K562 (cell line): ENCODE measurements around the gene ERCC1. TPM values are rescaled to one million over a fixed set of nuclear protein-coding genes. Genes with fewer than 3 reads are reported as not detected.
A peak's percentile ranks its signal among the peaks of the same experiment; 100 is the strongest.

Experiments
- ATAC-seq: fragments of 200-7000 bp; cut with Tn5 transposase; 3 replicates; pipeline ENCODE4 v1.9.1; 2020; ENCODE audit warnings: moderate library complexity
- BruUV-seq: library from RNA; stranded (reverse); fragments of 400-500 nt; replicated peaks from 2 replicates; lab custom pipeline; 2021; lab: Mats Ljungman, UMichigan
- CTCF ChIA-PET: fragments of 300-600 bp; formaldehyde crosslinking; extraction: SDS; loops from one replicate; lab custom pipeline; 2021; ENCODE audit warnings: low intra/inter-chr PET ratio; lab: Yijun Ruan, JAX
- POLR2A ChIA-PET: fragments of 300-600, 350-650 bp; sonication (Branson Sonifier 250); formaldehyde crosslinking; extraction: SDS; loops from one replicate; lab custom pipeline; 2021; ENCODE audit warnings: antibody characterized with exemption, inconsistent platforms; lab: Yijun Ruan, JAX
- DNase-seq, 4 experiments: peaks; one replicate each; pipeline versions ENCODE4 v3.0.0 to v3.0.0-alpha.2; 2011 to 2018; ENCODE audit warnings: low spot score in 3 of 4, mixed read lengths in 3 of 4; ENCODE audit errors: extremely low read depth in 1 of 4
- FAIRE-seq: peaks from 2 replicates; lab custom pipeline; 2011; peaks lifted over from hg19 to GRCh38; lab: Jason Lieb, UNC
- H2AFZ ChIP-seq: 2 replicates; pipeline ENCODE4 v1.6.0; 2011; ENCODE audit warnings: low read depth, low read length, control low read depth, inconsistent platforms
- H3K27ac ChIP-seq: fragments of 200-600 bp; 3 replicates; pipeline ENCODE4 v1.8.0; 2011; ENCODE audit warnings: low read depth, mild to moderate bottlenecking, control low read depth, inconsistent platforms, low read length, moderate library complexity, mixed read lengths; ENCODE audit errors: extremely low read depth
- H3K27me3 ChIP-seq, 2 experiments: fragments of 300-600 bp in 1 of 2; 2 replicates in 1 of 2; 3 replicates in 1 of 2; pipeline versions ENCODE4 v1.6.0 to v1.8.0; 2011; ENCODE audit warnings: inconsistent platforms in 2 of 2, low read length in 2 of 2, mild to moderate bottlenecking in 1 of 2, mixed read lengths in 1 of 2, moderate library complexity in 1 of 2; ENCODE audit not compliant: control insufficient read depth in 2 of 2, insufficient read depth in 2 of 2
- H3K36me3 ChIP-seq: fragments of 300-600 bp; 3 replicates; pipeline ENCODE4 v1.8.0; 2011; ENCODE audit warnings: mild to moderate bottlenecking, low read length, inconsistent platforms; ENCODE audit not compliant: control insufficient read depth, insufficient read depth
- H3K4me1 ChIP-seq, 2 experiments: fragments of 200-600 bp in 1 of 2; replicated peaks in 1 of 2; 2 replicates in 1 of 2; 3 replicates in 1 of 2; pipeline versions ENCODE4 v1.5.1 to v1.8.0; 2011; ENCODE audit warnings: inconsistent platforms in 2 of 2, low read length in 2 of 2, mild to moderate bottlenecking in 1 of 2, mixed read lengths in 1 of 2, moderate library complexity in 1 of 2; ENCODE audit not compliant: control insufficient read depth in 2 of 2, insufficient read depth in 2 of 2
- H3K4me2 ChIP-seq: 2 replicates; pipeline ENCODE4 v1.6.1; 2011; ENCODE audit warnings: low read length, control low read depth, inconsistent platforms, mixed read lengths; ENCODE audit not compliant: insufficient read depth
- H3K4me3 ChIP-seq: fragments of 200-600 bp; sonication (generic), shearing (Covaris generic); 2 replicates; pipeline ENCODE4 v1.5.1; 2016; ENCODE audit warnings: control low read depth, inconsistent platforms
- H3K79me2 ChIP-seq: fragments of 200-600 bp; 3 replicates; pipeline ENCODE4 v1.8.0; 2011; ENCODE audit warnings: low read length, inconsistent platforms; ENCODE audit not compliant: control insufficient read depth, insufficient read depth
- H3K9ac ChIP-seq, 2 experiments: 2 replicates each; pipeline versions ENCODE4 v1.6.0 to v1.6.1; 2011; ENCODE audit warnings: low read depth in 2 of 2, low read length in 2 of 2, control low read depth in 1 of 2, inconsistent platforms in 1 of 2, mild to moderate bottlenecking in 1 of 2, mixed read lengths in 1 of 2; ENCODE audit not compliant: insufficient read depth in 1 of 2
- H3K9me1 ChIP-seq: one replicate; pipeline ENCODE4 v1.6.0; 2011; ENCODE audit warnings: inconsistent platforms, mild to moderate bottlenecking, low read length, moderate library complexity; ENCODE audit not compliant: control insufficient read depth, insufficient read depth
- H3K9me3 ChIP-seq: replicated peaks from 2 replicates; pipeline ENCODE4 v1.5.1; 2011; ENCODE audit warnings: low read depth, low read length, inconsistent platforms; ENCODE audit not compliant: control insufficient read depth, insufficient read depth
- H4K20me1 ChIP-seq: replicated peaks from 2 replicates; pipeline ENCODE4 v1.6.1; 2011; ENCODE audit warnings: low read length, inconsistent platforms, mixed read lengths; ENCODE audit not compliant: control insufficient read depth, insufficient read depth
- BRD4 ChIP-seq: fragments of 200-600 bp; sonication (generic); IDR thresholded peaks from 2 replicates; pipeline ENCODE4 v1.6.1; 2017; ENCODE audit warnings: inconsistent platforms
- HNRNPL ChIP-seq: fragments of 200-400 bp; formaldehyde crosslinking; IDR thresholded peaks from 2 replicates; pipeline ENCODE4 v1.6.1; 2017; ENCODE audit warnings: low read depth, mild to moderate bottlenecking, low read length
- KDM1A ChIP-seq, 2 experiments: fragments of 450-650 bp; IDR thresholded peaks; 2 replicates each; pipeline ENCODE4 v1.6.1; 2016; ENCODE audit warnings: mild to moderate bottlenecking in 2 of 2
- ZNF274 ChIP-seq: IDR thresholded peaks from 2 replicates; pipeline ENCODE4 v1.6.1; 2011; ENCODE audit warnings: low read depth, mild to moderate bottlenecking, low read length, moderate library complexity, borderline replicate concordance
- ZNF780A ChIP-seq: fragments of 250-450 bp; sonication (Bioruptor Pico); IDR thresholded peaks from 2 replicates; pipeline ENCODE4 v1.5.0; 2021; ENCODE audit warnings: mild to moderate bottlenecking
- WGBS: fragments of 100-300 bp; shearing (Covaris generic); methylation state at CpG from one replicate; pipeline ENCODE4 v1.1.6; 2016; ENCODE audit warnings: low coverage, mixed read lengths; ENCODE audit not compliant: insufficient coverage; ENCODE audit errors: missing lambda C conversion rate; 5-methylcytosine and 5-hydroxymethylcytosine counted together
- in situ Hi-C: fragments of 300-500 bp; cut with MboI; formaldehyde crosslinking; loops from 4 replicates; pipeline ENCODE4 v1.15.0; 2018; ENCODE audit warnings: inconsistent platforms, mixed read lengths
- intact Hi-C: fragments of 100-400 bp; cut with micrococcal nuclease; formaldehyde crosslinking; loops from 2 replicates; pipeline ENCODE4 v1.14.2; 2022
- polyA plus RNA-seq, 8 experiments: library from polyadenylated mRNA; depleted of rRNA in 4 of 8; stranded (reverse) in 5 of 8; unstranded in 3 of 8; fragments of >200 nt; fragmentation: Nextera tagmentation in 2 of 8; fragmentation: Illumina TruSeq in 1 of 8; extraction: Ambion mirVana in 2 of 8; extraction: Trizol in 1 of 8; gene quantifications; 2 replicates each; pipeline versions ENCODE4 v1.2.1 to v1.2.3, GENCODE V29; 2011 to 2014; ENCODE audit warnings: inconsistent platforms in 1 of 8, missing spikeins in 1 of 8
- total RNA-seq, 7 experiments: library from RNA; depleted of rRNA in 6 of 7; stranded (reverse); fragments of >200 nt in 6 of 7; fragmentation: Illumina TruSeq in 2 of 7; extraction: Trizol in 2 of 7; gene quantifications; 2 replicates each; pipeline versions ENCODE4 v1.2.1 to v1.2.3, GENCODE V29; 2011 to 2021; ENCODE audit warnings: low replicate concordance in 1 of 7
- TF ChIP-seq, protein P1 (sequence below): fragments of 250-450 bp; sonication (Bioruptor Pico); IDR thresholded peaks from 2 replicates; pipeline ENCODE4 v1.5.1; 2021; ENCODE audit warnings: mild to moderate bottlenecking
- TF ChIP-seq, protein P2 (sequence below): fragments of 450-650 bp; IDR thresholded peaks from 2 replicates; pipeline ENCODE4 v1.6.1; 2016; ENCODE audit warnings: mild to moderate bottlenecking
- TF ChIP-seq, protein P3 (sequence below): sonication (generic); formaldehyde crosslinking; IDR thresholded peaks from 2 replicates; pipeline ENCODE4 v1.4.0; 2020; ENCODE audit warnings: mild to moderate bottlenecking, missing genetic modification reagents
- TF ChIP-seq, protein P4 (sequence below): fragments of 250-450 bp; sonication (Bioruptor Pico); IDR thresholded peaks from 2 replicates; pipeline ENCODE4 v1.4.0; 2020

ERCC1 gene
- total and polyA plus RNA-seq, 9 of the 15 experiments (the other 6 are each of a cell fraction or from before 2014, with no cell fraction given), result 9.3 to 92.6 (median 60.0) TPM

DNA sequence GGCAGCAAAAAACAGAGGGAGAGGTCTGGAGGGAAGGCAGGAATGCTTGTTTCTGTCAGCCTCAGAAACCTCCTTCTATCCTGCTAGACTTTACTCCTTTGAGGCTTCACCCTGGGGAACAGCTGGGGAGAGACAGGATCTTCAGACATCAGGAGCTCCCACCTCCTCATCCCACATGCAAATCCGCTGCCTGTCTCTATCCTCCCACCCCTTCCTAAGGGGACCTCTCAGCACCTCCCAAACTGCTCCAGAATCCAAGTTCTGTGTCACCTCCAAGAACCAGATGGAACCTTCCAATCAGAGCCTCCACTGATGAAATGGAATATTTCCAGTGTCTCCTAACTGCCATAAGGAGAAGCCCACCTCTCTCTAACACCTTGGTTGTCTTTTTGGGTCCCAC is 43.6 kb downstream of the ERCC1 start:
- TF ChIP-seq BRD4 (no peak), ZNF780A (CRISPR knock-in tag) (no peak), KDM1A (IDR thresholded peaks at IDR 0.05) (no peak), HNRNPL (no peak), ZNF274 (no peak)
- TF ChIP-seq, protein P1, sequence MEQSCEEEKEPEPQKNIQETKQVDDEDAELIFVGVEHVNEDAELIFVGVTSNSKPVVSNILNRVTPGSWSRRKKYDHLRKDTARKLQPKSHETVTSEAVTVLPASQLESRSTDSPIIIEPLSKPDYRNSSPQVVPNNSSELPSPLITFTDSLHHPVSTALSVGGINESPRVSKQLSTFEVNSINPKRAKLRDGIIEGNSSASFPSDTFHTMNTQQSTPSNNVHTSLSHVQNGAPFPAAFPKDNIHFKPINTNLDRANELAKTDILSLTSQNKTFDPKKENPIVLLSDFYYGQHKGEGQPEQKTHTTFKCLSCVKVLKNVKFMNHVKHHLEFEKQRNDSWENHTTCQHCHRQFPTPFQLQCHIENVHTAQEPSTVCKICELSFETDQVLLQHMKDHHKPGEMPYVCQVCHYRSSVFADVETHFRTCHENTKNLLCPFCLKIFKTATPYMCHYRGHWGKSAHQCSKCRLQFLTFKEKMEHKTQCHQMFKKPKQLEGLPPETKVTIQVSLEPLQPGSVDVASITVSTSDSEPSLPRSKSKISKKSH (CRISPR knock-in tag), result no peak
- TF ChIP-seq, protein P2, sequence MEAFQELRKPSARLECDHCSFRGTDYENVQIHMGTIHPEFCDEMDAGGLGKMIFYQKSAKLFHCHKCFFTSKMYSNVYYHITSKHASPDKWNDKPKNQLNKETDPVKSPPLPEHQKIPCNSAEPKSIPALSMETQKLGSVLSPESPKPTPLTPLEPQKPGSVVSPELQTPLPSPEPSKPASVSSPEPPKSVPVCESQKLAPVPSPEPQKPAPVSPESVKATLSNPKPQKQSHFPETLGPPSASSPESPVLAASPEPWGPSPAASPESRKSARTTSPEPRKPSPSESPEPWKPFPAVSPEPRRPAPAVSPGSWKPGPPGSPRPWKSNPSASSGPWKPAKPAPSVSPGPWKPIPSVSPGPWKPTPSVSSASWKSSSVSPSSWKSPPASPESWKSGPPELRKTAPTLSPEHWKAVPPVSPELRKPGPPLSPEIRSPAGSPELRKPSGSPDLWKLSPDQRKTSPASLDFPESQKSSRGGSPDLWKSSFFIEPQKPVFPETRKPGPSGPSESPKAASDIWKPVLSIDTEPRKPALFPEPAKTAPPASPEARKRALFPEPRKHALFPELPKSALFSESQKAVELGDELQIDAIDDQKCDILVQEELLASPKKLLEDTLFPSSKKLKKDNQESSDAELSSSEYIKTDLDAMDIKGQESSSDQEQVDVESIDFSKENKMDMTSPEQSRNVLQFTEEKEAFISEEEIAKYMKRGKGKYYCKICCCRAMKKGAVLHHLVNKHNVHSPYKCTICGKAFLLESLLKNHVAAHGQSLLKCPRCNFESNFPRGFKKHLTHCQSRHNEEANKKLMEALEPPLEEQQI, result no peak
- TF ChIP-seq, protein P3, sequence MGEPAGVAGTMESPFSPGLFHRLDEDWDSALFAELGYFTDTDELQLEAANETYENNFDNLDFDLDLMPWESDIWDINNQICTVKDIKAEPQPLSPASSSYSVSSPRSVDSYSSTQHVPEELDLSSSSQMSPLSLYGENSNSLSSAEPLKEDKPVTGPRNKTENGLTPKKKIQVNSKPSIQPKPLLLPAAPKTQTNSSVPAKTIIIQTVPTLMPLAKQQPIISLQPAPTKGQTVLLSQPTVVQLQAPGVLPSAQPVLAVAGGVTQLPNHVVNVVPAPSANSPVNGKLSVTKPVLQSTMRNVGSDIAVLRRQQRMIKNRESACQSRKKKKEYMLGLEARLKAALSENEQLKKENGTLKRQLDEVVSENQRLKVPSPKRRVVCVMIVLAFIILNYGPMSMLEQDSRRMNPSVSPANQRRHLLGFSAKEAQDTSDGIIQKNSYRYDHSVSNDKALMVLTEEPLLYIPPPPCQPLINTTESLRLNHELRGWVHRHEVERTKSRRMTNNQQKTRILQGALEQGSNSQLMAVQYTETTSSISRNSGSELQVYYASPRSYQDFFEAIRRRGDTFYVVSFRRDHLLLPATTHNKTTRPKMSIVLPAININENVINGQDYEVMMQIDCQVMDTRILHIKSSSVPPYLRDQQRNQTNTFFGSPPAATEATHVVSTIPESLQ (CRISPR knock-in tag), result no peak
- TF ChIP-seq, protein P4, sequence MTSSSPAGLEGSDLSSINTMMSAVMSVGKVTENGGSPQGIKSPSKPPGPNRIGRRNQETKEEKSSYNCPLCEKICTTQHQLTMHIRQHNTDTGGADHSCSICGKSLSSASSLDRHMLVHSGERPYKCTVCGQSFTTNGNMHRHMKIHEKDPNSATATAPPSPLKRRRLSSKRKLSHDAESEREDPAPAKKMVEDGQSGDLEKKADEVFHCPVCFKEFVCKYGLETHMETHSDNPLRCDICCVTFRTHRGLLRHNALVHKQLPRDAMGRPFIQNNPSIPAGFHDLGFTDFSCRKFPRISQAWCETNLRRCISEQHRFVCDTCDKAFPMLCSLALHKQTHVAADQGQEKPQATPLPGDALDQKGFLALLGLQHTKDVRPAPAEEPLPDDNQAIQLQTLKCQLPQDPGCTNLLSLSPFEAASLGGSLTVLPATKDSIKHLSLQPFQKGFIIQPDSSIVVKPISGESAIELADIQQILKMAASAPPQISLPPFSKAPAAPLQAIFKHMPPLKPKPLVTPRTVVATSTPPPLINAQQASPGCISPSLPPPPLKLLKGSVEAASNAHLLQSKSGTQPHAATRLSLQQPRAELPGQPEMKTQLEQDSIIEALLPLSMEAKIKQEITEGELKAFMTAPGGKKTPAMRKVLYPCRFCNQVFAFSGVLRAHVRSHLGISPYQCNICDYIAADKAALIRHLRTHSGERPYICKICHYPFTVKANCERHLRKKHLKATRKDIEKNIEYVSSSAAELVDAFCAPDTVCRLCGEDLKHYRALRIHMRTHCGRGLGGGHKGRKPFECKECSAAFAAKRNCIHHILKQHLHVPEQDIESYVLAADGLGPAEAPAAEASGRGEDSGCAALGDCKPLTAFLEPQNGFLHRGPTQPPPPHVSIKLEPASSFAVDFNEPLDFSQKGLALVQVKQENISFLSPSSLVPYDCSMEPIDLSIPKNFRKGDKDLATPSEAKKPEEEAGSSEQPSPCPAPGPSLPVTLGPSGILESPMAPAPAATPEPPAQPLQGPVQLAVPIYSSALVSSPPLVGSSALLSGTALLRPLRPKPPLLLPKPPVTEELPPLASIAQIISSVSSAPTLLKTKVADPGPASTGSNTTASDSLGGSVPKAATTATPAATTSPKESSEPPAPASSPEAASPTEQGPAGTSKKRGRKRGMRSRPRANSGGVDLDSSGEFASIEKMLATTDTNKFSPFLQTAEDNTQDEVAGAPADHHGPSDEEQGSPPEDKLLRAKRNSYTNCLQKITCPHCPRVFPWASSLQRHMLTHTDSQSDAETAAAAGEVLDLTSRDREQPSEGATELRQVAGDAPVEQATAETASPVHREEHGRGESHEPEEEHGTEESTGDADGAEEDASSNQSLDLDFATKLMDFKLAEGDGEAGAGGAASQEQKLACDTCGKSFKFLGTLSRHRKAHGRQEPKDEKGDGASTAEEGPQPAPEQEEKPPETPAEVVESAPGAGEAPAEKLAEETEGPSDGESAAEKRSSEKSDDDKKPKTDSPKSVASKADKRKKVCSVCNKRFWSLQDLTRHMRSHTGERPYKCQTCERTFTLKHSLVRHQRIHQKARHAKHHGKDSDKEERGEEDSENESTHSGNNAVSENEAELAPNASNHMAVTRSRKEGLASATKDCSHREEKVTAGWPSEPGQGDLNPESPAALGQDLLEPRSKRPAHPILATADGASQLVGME (CRISPR knock-in tag), result no peak
- TF ChIP-seq, all 486 proteins: peak for 0
- ATAC-seq (no peak), DNase-seq (peak in 1 of 4 experiments; percentile 4), FAIRE-seq (no peak)
- Histone ChIP-seq H3K4me3 (no peak overlapping the region), H2AFZ (no peak overlapping the region), H3K27ac (no peak overlapping the region), H3K36me3 (no peaks in the 10 kb centered on the region), H3K27me3 (peaks cover 0 to 3% of the 10 kb centered on the region in 2 experiments; a peak in 3 of 5 replicates), H3K9me3 (no peaks in the 10 kb centered on the region), H3K4me1 (peaks cover 0 to 7% of the 10 kb centered on the region in 2 experiments; a peak in 2 of 5 replicates), H4K20me1 (no peaks in the 10 kb centered on the region), H3K79me2 (no peaks in the 10 kb centered on the region), H3K9ac (peak overlapping the region in 1 of 2 experiments; percentile 47; a peak in 1 of 4 replicates), H3K9me1 (no peaks in the 10 kb centered on the region), H3K4me2 (no peak overlapping the region)
- in situ Hi-C loops, result no loop called here
- POLR2A ChIA-PET, result interaction anchor here (1.5 kb wide), 1 partner anchor 19 kb away, joined by 5 read pairs; no protein-coding TSS in a partner anchor
- BruUV-seq, result no TSS peak
- intact Hi-C loops, result no loop called here
- CTCF ChIA-PET, result no interaction called here
- 0% methylated on average over 1 of the region's 1 CpG for WGBS
